ENCODE measurements around the gene KCND3. TPM values are rescaled to one million over a fixed set of nuclear protein-coding genes. Genes with fewer than 3 reads are reported as not detected.

The KCND3 gene
- total and polyA plus RNA-seq, 2 of the 4 experiments (the other 2 are of a cell fraction): under 0.01 to 0.03 TPM

GRCh38 chr1:111778541-111779051 lies 210.9 kb downstream of the KCND3 start:
- Histone ChIP-seq H4K91ac (ENCODE audit: insufficient read depth, low read depth, low read length) (peak overlapping the region; percentile 91), H4K5ac (ENCODE audit: low read depth, low read length) (peak overlapping the region; percentile 17; the same call in 1 of the 2 replicates), H4K8ac (ENCODE audit: low read depth in 2 of 2, low read length in 2 of 2) (peak overlapping the region; percentile 39 to 51; a peak in 2 of 4 replicates), H2AK9ac (replicated peaks; ENCODE audit: low read depth, low read length, poor library complexity) (no peak overlapping the region), H3K4me3 (ENCODE audit: insufficient read depth, low read depth, low read length) (no peak overlapping the region), H3K9ac (ENCODE audit: low read depth, low read length) (no peak overlapping the region), H3K27me3 (ENCODE audit: control insufficient read depth, insufficient read depth, low read length) (peaks cover 8% of the 10 kb centered on the region), H3K4ac (ENCODE audit: low read depth, low read length) (peak overlapping the region; percentile 22), H3K27ac (ENCODE audit: insufficient read depth, low read length) (peak overlapping the region; percentile 73; the same call in 1 of the 2 replicates), H3K56ac (ENCODE audit: extremely low read depth, insufficient read depth, low read length) (no peak overlapping the region; the same call in 1 of the 2 replicates), H3K14ac (replicated peaks; ENCODE audit: low read depth, low read length) (peak overlapping the region; percentile 75; the same call in 1 of the 2 replicates), H3K79me1 (ENCODE audit: low read depth in 1 of 2, low read length in 2 of 2) (no peaks in the 10 kb centered on the region; a peak in 1 of 4 replicates), H3K9me3 (ENCODE audit: control insufficient read depth, insufficient read depth, low read length) (no peaks in the 10 kb centered on the region), H3K9me1 (ENCODE audit: insufficient read depth, low read length) (peaks cover 7% of the 10 kb centered on the region), H3K4me1 (ENCODE audit: control insufficient read depth, insufficient read depth, low read length) (peaks cover 23% of the 10 kb centered on the region), H4K20me1 (ENCODE audit: insufficient read depth, low read length) (no peaks in the 10 kb centered on the region), H2BK20ac (ENCODE audit: low read depth, low read length) (peak overlapping the region; percentile 91), H3K18ac (ENCODE audit: low read depth, low read length) (peak overlapping the region; percentile 57), H3K36me3 (ENCODE audit: control insufficient read depth, insufficient read depth, low read length) (no peaks in the 10 kb centered on the region), H2AFZ (replicated peaks; ENCODE audit: low read length, poor library complexity) (no peak overlapping the region), H2BK120ac (ENCODE audit: low read depth, low read length) (peak overlapping the region; percentile 86), H2BK5ac (ENCODE audit: low read depth, low read length, poor library complexity, severe bottlenecking) (peak overlapping the region; percentile 35), H2AK5ac (ENCODE audit: low read depth, low read length) (no peak overlapping the region), H2BK15ac (ENCODE audit: low read depth, low read length) (no peak overlapping the region; the same call in 2 of the 3 replicates), H3K23ac (ENCODE audit: low read depth, low read length) (no peak overlapping the region; the same call in 1 of the 2 replicates), H3K4me2 (ENCODE audit: low read depth, low read length) (no peak overlapping the region)
- TF ChIP-seq SMC3 (IDR thresholded peaks at IDR 0.05; ENCODE audit: low read depth, low read length) (no peak), RCOR1 (IDR thresholded peaks at IDR 0.05; ENCODE audit: insufficient replicate concordance, low read length) (no peak), CEBPB (IDR thresholded peaks at IDR 0.05; ENCODE audit: low read depth, low read length) (no peak), MAZ (IDR thresholded peaks at IDR 0.05; ENCODE audit: borderline replicate concordance, low read depth, low read length) (no peak), NFE2L2 (IDR thresholded peaks at IDR 0.05; ENCODE audit: low read depth, low read length) (no peak), MXI1 (IDR thresholded peaks at IDR 0.05; ENCODE audit: borderline replicate concordance, low read depth, low read length) (no peak), MAFK (IDR thresholded peaks at IDR 0.05; ENCODE audit: low read depth, low read length) (no peak)
- POLR2A ChIA-PET (ENCODE audit: unreplicated experiment): no interaction called here
- dilution Hi-C loops (cut with HindIII; ENCODE audit: low sequenced_read_pairs, unreplicated experiment): no loop called here
- no TSS peak for BruUV-seq (replicated peaks)
- in situ Hi-C loops (cut with MboI; ENCODE audit: low sequenced_read_pairs): no loop called here
- DNase-seq: no peak
- CTCF ChIA-PET: interaction anchor here (0.6 kb wide), 1 partner anchor 102 kb away, joined by 3 read pairs; no protein-coding TSS in a partner anchor
- WGBS, 2 experiments (ENCODE audit: extremely low coverage in 2 of 2, insufficient read length in 1 of 2): 25% methylated on average over 1 of the region's 2 CpGs; no CpG with 5 or more reads in 1 of the 2 experiments
- peak; percentile 49 for ATAC-seq (ENCODE audit: low read depth)
- intact Hi-C loops (cut with micrococcal nuclease): loop anchor here (5.0 kb wide), 4 partner anchors 99 to 584 kb away; no protein-coding TSS in a partner anchor

Data from IMR-90 (cell line).